ENCODE results near the gene CHST15. TPM values are rescaled to one million over a fixed set of nuclear protein-coding genes. Genes with fewer than 3 reads are reported as not detected.

Gene CHST15
- total RNA-seq, 1 donor from 2014 or later = 43.8 TPM

- H3K27ac Mint-ChIP-seq (ENCODE audit: unreplicated experiment) = no peak overlapping the region
- H3K4me1 Mint-ChIP-seq (ENCODE audit: low read depth) = peaks cover 19% of the 10 kb centered on the region
- no peaks in the 10 kb centered on the region for H3K27me3 Mint-ChIP-seq (ENCODE audit: low read depth)
- no peaks in the 10 kb centered on the region for H3K9me3 Mint-ChIP-seq (ENCODE audit: low read depth)
- H3K4me3 Mint-ChIP-seq (ENCODE audit: unreplicated experiment) = no peak overlapping the region
- no peak for TF ChIP-seq CTCF (IDR thresholded peaks at IDR 0.05)
- H3K36me3 Mint-ChIP-seq (ENCODE audit: low read depth) = peaks cover 2% of the 10 kb centered on the region
- peak; percentile 58 for DNase-seq (ENCODE audit: low spot score)
These were observed 34.9 kb downstream of the CHST15 start for GRCh38 chr10:124058346-124059003.

- peaks cover 2% of the 10 kb centered on the region for H3K36me3 Mint-ChIP-seq (ENCODE audit: low read depth)
- no peak overlapping the region for H3K27ac Mint-ChIP-seq (ENCODE audit: unreplicated experiment)
- no peaks in the 10 kb centered on the region for H3K27me3 Mint-ChIP-seq (ENCODE audit: low read depth)
- peaks cover 11% of the 10 kb centered on the region for H3K4me1 Mint-ChIP-seq (ENCODE audit: low read depth)
- no peak for DNase-seq (ENCODE audit: low spot score)
- no peak overlapping the region for H3K4me3 Mint-ChIP-seq (ENCODE audit: unreplicated experiment)
- H3K9me3 Mint-ChIP-seq (ENCODE audit: low read depth) = no peaks in the 10 kb centered on the region
- no peak for TF ChIP-seq CTCF (IDR thresholded peaks at IDR 0.05)
These were observed 35.8 kb downstream of the CHST15 start for GRCh38 chr10:124057601-124058000.

- peak; percentile 82 for DNase-seq (ENCODE audit: low spot score)
- peaks cover 2% of the 10 kb centered on the region for H3K36me3 Mint-ChIP-seq (ENCODE audit: low read depth)
- TF ChIP-seq CTCF (IDR thresholded peaks at IDR 0.05) = no peak
- peaks cover 10% of the 10 kb centered on the region for H3K4me1 Mint-ChIP-seq (ENCODE audit: low read depth)
- no peaks in the 10 kb centered on the region for H3K27me3 Mint-ChIP-seq (ENCODE audit: low read depth)
- H3K9me3 Mint-ChIP-seq (ENCODE audit: low read depth) = no peaks in the 10 kb centered on the region
- no peak overlapping the region for H3K4me3 Mint-ChIP-seq (ENCODE audit: unreplicated experiment)
- H3K27ac Mint-ChIP-seq (ENCODE audit: unreplicated experiment) = no peak overlapping the region
These were observed 36.9 kb downstream of the CHST15 start for GRCh38 chr10:124056337-124056980.

GRCh38 chr10:124053971-124054370, 39.4 kb downstream of the CHST15 start:
- TF ChIP-seq CTCF (IDR thresholded peaks at IDR 0.05) = no peak
- H3K27ac Mint-ChIP-seq (ENCODE audit: unreplicated experiment) = no peak overlapping the region
- no peak for DNase-seq (ENCODE audit: low spot score)
- H3K4me3 Mint-ChIP-seq (ENCODE audit: unreplicated experiment) = no peak overlapping the region
- no peaks in the 10 kb centered on the region for H3K27me3 Mint-ChIP-seq (ENCODE audit: low read depth)
- no peaks in the 10 kb centered on the region for H3K9me3 Mint-ChIP-seq (ENCODE audit: low read depth)
- H3K4me1 Mint-ChIP-seq (ENCODE audit: low read depth) = peaks cover 22% of the 10 kb centered on the region
- H3K36me3 Mint-ChIP-seq (ENCODE audit: low read depth) = peaks cover 2% of the 10 kb centered on the region

- Mint-ChIP-seq H3K36me3 (ENCODE audit: low read depth) (no peaks in the 10 kb centered on the region), H3K4me3 (ENCODE audit: unreplicated experiment) (no peak overlapping the region), H3K9me3 (ENCODE audit: low read depth) (no peaks in the 10 kb centered on the region), H3K27ac (ENCODE audit: unreplicated experiment) (no peak overlapping the region), H3K27me3 (ENCODE audit: low read depth) (no peaks in the 10 kb centered on the region), H3K4me1 (ENCODE audit: low read depth) (peaks cover 36% of the 10 kb centered on the region)
- no peak for TF ChIP-seq CTCF (IDR thresholded peaks at IDR 0.05)
- DNase-seq (ENCODE audit: low spot score) = no peak
These were observed 40.8 kb downstream of the CHST15 start for GRCh38 chr10:124052561-124052960.

Data from chondrocyte (in vitro differentiated cells).